Sigmoid colon (tissue), 4 donors: ENCODE results near the gene TRPM6.
A peak's percentile ranks its signal among the peaks of the same experiment; 100 is the strongest.

Experiments
- CTCF ChIP-seq, 4 experiments: fragments of 450-650 bp in 3 of 4; fragments of 200-600 bp in 1 of 4; IDR thresholded peaks; one replicate each; pipeline ENCODE4 v1.5.1; 2016 to 2019; ENCODE audit warnings: antibody characterized with exemption in 4 of 4, mild to moderate bottlenecking in 3 of 4, moderate library complexity in 2 of 4
- EP300 ChIP-seq, 4 donors: sonication (generic); formaldehyde crosslinking; IDR thresholded peaks; one replicate each; pipeline ENCODE4 v1.6.1; 2017; ENCODE audit warnings: antibody characterized with exemption in 4 of 4
- POLR2A ChIP-seq, 2 donors: fragments of 450-650 bp; IDR thresholded peaks; one replicate each; pipeline ENCODE4 v1.6.1; 2016; ENCODE audit warnings: antibody characterized with exemption in 2 of 2, mild to moderate bottlenecking in 2 of 2, moderate library complexity in 2 of 2

- no peak for TF ChIP-seq CTCF (IDR thresholded peaks at IDR 0.05)
- no peak for TF ChIP-seq POLR2A (IDR thresholded peaks at IDR 0.05)
- peak in 1 of 4 donors; percentile 33 for TF ChIP-seq EP300 (IDR thresholded peaks at IDR 0.05)
These were observed at the start of gene TRPM6 for GRCh38 chr9:74887041-74887980.
